Measurements from ENCODE around the gene KCNK4.

DNA sequence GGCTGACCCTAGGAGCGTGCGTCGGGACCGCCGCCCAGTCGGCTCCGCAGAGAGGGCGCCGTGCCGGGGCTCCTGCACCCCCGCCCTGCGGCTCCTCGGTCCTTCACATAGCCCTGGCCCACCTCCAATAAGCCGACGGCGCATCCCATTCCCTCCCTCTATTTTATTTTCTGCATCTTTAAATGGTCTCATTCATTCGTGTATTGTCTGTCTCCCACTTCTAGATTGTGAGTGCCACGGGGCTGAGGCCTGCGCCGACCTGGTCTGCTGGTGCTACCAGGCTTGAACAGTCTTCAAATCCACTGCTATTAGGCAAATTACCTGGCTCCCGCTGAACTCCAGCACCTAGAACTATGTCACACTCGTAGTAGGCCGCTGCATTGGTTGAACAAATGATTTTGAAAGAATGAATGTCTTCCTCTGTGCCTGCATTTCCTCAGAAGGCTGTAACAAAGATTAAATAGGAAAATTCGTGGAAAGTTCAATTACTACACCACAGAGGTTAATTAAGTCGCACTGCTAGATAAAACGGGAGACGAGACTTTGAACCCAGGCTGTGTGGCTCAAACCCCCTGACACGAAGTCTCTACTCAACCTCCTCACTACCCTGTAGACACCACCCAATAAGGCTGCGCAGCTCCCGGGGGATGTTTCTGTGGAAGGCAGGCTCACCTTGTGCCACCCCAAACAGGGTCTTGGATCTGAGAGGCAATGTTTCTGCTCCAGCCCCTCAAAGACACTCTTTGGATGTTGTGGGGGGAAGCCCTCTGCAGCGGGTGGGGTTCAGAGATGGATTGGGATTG lies 43.2 kb upstream of the KCNK4 start:
- TF ChIP-seq EZH2 (conservative IDR thresholded peaks at IDR 0.05; ENCODE audit: low read depth, low read length): no peak
- no peak for TF ChIP-seq IRF2 (CRISPR knock-in tag; IDR thresholded peaks at IDR 0.05)
- TF ChIP-seq, protein P1, sequence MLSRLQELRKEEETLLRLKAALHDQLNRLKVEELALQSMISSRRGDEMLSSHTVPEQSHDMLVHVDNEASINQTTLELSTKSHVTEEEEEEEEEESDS (CRISPR knock-in tag; IDR thresholded peaks at IDR 0.05; ENCODE audit: borderline replicate concordance): no peak
- TF ChIP-seq, protein P2, sequence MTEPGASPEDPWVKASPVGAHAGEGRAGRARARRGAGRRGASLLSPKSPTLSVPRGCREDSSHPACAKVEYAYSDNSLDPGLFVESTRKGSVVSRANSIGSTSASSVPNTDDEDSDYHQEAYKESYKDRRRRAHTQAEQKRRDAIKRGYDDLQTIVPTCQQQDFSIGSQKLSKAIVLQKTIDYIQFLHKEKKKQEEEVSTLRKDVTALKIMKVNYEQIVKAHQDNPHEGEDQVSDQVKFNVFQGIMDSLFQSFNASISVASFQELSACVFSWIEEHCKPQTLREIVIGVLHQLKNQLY (CRISPR knock-in tag; IDR thresholded peaks at IDR 0.05): no peak
- TF ChIP-seq JUN (CRISPR knock-in tag; IDR thresholded peaks at IDR 0.05): no peak
- no peak for TF ChIP-seq ZNF564 (CRISPR knock-in tag; IDR thresholded peaks at IDR 0.05)
- no peak for TF ChIP-seq SMARCC2 (IDR thresholded peaks at IDR 0.05)
- TF ChIP-seq RAD21 (CRISPR knock-in tag; IDR thresholded peaks at IDR 0.05): no peak
- TF ChIP-seq, protein P3, sequence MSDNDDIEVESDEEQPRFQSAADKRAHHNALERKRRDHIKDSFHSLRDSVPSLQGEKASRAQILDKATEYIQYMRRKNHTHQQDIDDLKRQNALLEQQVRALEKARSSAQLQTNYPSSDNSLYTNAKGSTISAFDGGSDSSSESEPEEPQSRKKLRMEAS (IDR thresholded peaks at IDR 0.05): no peak
- TF ChIP-seq, protein P4, sequence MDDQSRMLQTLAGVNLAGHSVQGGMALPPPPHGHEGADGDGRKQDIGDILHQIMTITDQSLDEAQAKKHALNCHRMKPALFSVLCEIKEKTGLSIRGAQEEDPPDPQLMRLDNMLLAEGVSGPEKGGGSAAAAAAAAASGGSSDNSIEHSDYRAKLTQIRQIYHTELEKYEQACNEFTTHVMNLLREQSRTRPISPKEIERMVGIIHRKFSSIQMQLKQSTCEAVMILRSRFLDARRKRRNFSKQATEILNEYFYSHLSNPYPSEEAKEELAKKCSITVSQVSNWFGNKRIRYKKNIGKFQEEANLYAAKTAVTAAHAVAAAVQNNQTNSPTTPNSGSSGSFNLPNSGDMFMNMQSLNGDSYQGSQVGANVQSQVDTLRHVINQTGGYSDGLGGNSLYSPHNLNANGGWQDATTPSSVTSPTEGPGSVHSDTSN (CRISPR knock-in tag; IDR thresholded peaks at IDR 0.05; ENCODE audit: borderline replicate concordance): no peak
- TF ChIP-seq, protein P5, sequence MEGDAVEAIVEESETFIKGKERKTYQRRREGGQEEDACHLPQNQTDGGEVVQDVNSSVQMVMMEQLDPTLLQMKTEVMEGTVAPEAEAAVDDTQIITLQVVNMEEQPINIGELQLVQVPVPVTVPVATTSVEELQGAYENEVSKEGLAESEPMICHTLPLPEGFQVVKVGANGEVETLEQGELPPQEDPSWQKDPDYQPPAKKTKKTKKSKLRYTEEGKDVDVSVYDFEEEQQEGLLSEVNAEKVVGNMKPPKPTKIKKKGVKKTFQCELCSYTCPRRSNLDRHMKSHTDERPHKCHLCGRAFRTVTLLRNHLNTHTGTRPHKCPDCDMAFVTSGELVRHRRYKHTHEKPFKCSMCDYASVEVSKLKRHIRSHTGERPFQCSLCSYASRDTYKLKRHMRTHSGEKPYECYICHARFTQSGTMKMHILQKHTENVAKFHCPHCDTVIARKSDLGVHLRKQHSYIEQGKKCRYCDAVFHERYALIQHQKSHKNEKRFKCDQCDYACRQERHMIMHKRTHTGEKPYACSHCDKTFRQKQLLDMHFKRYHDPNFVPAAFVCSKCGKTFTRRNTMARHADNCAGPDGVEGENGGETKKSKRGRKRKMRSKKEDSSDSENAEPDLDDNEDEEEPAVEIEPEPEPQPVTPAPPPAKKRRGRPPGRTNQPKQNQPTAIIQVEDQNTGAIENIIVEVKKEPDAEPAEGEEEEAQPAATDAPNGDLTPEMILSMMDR (CRISPR knock-in tag; IDR thresholded peaks at IDR 0.05): no peak
- TF ChIP-seq, protein P6, sequence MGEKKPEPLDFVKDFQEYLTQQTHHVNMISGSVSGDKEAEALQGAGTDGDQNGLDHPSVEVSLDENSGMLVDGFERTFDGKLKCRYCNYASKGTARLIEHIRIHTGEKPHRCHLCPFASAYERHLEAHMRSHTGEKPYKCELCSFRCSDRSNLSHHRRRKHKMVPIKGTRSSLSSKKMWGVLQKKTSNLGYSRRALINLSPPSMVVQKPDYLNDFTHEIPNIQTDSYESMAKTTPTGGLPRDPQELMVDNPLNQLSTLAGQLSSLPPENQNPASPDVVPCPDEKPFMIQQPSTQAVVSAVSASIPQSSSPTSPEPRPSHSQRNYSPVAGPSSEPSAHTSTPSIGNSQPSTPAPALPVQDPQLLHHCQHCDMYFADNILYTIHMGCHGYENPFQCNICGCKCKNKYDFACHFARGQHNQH (CRISPR knock-in tag; IDR thresholded peaks at IDR 0.05): no peak
- no peak for TF ChIP-seq RXRB (CRISPR knock-in tag; IDR thresholded peaks at IDR 0.05; ENCODE audit: borderline replicate concordance)
- TF ChIP-seq POLR2A (IDR thresholded peaks at IDR 0.05; ENCODE audit: insufficient read depth in 1 of 2, low read depth in 2 of 2, low read length in 2 of 2): no peak

All from HepG2 (cell line).